Rectal smooth muscle tissue (tissue), 1 donor: ENCODE data around the gene YWHAE.
A peak's percentile ranks its signal among the peaks of the same experiment; 100 is the strongest.
"Not testable (repeated sequence)": the region's sequence is repeated elsewhere in the genome, so short reads cannot be mapped to it uniquely, and the experiment has no call there.

Source experiments
- H3K27ac ChIP-seq: one replicate; pipeline ENCODE4 v1.7.0; 2013; ENCODE audit warnings: low read depth, low read length, inconsistent platforms
- H3K27me3 ChIP-seq: one replicate; pipeline ENCODE4 v1.7.0; 2013; ENCODE audit warnings: low read length; ENCODE audit not compliant: control insufficient read depth, insufficient read depth
- H3K36me3 ChIP-seq: one replicate; pipeline ENCODE4 v1.7.0; 2013; ENCODE audit warnings: low read length; ENCODE audit not compliant: control insufficient read depth, insufficient read depth
- H3K4me1 ChIP-seq: one replicate; pipeline ENCODE4 v1.7.0; 2013; ENCODE audit warnings: low read length; ENCODE audit not compliant: control insufficient read depth, insufficient read depth
- H3K4me3 ChIP-seq: one replicate; pipeline ENCODE4 v1.7.0; 2013; ENCODE audit warnings: low read length
- H3K9ac ChIP-seq: one replicate; pipeline ENCODE4 v1.7.0; 2013; ENCODE audit warnings: low read length

The YWHAE gene

DNA sequence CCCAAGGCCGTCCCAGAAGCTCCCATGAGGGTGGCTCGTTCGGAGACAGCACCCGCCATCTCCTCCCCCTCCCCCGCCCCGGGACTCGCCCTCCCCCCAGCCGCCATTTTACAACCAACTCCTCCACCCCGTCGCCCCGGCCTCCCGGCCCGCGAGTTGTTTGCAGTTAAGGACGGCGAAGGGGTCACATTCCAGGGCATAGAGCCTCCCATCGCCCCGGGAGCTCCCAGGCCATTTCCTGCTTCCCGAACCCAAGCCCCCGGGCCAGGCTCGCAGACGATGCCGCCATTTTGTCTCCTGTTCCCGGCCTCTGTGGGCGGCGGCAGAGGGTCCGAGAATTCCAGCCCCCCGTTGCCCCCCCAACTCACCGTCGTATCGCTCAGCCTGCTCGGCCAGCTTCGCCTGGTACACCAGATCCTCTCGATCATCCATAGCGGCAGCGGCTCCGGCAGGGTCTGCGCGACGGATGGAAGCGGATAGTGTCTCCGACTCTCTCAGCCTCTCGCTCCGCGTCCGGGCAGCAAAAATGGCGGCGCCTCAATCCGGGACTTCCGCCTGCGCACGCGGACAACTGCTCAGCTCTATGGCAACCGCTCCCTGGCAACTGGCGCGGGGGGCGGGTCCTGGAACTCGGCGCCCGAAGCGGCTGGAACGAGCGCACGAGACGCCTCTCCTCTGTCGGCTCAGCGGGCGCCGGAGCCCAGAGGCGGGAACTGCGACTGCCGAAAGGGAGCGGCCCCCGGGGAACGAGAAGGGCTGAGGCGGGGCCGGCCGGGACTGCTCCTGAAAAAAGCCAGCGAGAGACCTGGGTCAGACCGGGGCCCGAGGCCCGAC is at the start of gene YWHAE:
TSS of gene YWHAE (minus strand) at position 544 of the 834 bp plus-strand sequence. CDS start at position 432, 112 bp downstream.
- peak within 1 kb of the TSS; percentile 99 for H3K4me3 ChIP-seq
- peaks cover 11% of the 10 kb centered on the region for H3K4me1 ChIP-seq
- no peaks in the 10 kb centered on the region for H3K36me3 ChIP-seq
- peak within 1 kb of the TSS; percentile 88 for H3K9ac ChIP-seq
- H3K27me3 ChIP-seq: no peaks in the 10 kb centered on the region
- H3K27ac ChIP-seq: peak within 1 kb of the TSS; percentile 99

DNA sequence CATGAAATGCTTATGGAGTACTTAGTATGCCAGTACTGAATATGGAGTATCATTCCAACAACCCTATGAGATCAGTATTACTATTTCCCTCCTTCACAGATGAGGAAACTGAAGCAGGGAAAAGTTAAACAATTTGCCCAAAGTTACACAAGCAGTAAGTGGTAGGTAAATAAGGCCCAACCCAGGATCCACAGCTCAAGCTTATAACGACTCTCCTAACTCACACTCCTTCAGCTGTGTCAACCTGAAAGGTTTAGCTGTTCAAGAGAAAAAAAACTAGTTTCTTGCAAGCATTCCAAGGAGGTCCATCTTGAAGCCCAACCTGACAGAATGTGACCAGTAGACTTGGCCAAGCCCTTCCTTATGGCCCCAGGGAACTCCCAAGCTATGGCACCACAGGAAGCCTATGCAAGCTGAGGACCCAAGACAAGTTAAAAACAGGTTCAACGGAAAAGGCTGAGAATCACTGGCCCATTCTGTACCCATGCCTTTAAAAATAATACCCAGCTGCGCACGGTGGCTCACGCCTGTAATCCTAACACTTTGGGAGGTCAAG is 49.5 kb upstream of the YWHAE start:
- peaks cover 3% of the 10 kb centered on the region for H3K4me1 ChIP-seq
- H3K27me3 ChIP-seq: no peaks in the 10 kb centered on the region
- no peaks in the 10 kb centered on the region for H3K36me3 ChIP-seq
- H3K9ac ChIP-seq: no peak overlapping the region
- H3K27ac ChIP-seq: no peak overlapping the region
- H3K4me3 ChIP-seq: no peak overlapping the region

DNA sequence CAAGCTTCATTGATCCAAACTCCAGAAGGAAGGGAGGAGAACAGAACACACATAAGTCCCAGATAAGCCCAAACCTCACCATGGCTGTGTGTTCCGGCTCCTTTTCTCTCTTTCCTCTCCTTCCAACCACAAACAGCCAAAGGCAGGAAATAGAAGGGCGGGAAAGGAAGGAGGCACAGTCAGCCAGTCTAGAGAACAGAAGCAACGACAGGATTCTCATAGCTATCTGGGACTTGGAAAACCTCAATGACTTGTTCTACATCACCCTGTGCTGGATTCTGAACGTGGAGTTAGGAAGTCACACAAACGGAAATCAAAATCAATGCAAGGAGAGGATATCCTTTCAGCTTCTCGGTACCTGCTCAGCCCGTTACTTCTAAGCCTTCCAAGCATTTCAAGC is 47.0 kb upstream of the YWHAE start:
- Histone ChIP-seq H3K27ac (no peak overlapping the region), H3K9ac (no peak overlapping the region), H3K4me1 (no peaks in the 10 kb centered on the region), H3K36me3 (no peaks in the 10 kb centered on the region), H3K4me3 (no peak overlapping the region), H3K27me3 (no peaks in the 10 kb centered on the region)

DNA sequence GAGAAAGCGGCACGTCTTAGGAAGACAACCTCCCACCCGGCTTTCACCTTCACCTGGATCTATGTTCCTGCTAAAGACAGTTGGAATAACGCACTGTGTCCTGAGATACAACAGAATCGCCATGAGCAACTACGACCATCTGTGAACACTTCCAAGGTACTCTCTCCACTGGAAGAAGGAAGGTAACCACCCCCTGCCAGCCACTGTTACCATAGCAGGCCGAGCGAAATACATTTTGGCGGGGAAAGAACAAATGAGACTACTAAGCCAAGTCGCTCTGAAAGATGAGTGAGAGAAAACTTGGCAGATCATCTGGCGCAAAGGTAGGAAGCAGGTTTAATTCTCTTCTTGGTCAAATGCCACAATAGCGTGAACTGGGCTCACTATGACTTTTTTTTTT is 46.2 kb upstream of the YWHAE start:
- Histone ChIP-seq H3K27ac (no peak overlapping the region), H3K4me1 (no peaks in the 10 kb centered on the region), H3K27me3 (no peaks in the 10 kb centered on the region), H3K4me3 (no peak overlapping the region), H3K36me3 (no peaks in the 10 kb centered on the region), H3K9ac (no peak overlapping the region)

DNA sequence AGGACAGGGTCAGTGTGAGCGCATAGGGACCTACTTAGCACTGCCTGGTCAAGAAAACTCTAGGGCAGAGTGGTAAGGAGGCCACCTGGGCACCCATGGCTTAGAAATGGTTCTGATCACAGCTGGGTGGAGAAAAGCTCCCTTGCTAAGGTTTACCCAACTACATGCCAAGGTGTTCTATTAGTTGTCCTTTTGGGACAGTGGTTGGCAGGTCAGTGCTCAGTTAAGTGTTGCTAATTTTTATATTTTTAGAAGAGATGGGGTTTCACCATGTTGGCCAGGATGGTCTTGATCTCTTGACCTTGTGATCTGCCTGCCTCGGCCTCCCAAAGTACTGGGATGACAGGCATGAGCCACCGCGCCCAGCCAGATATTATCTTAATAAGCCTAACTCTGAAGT is 45.7 kb upstream of the YWHAE start:
- H3K9ac ChIP-seq, H3K4me3 ChIP-seq, H3K27me3 ChIP-seq, H3K4me1 ChIP-seq, H3K27ac ChIP-seq, H3K36me3 ChIP-seq: not testable (repeated sequence)

DNA sequence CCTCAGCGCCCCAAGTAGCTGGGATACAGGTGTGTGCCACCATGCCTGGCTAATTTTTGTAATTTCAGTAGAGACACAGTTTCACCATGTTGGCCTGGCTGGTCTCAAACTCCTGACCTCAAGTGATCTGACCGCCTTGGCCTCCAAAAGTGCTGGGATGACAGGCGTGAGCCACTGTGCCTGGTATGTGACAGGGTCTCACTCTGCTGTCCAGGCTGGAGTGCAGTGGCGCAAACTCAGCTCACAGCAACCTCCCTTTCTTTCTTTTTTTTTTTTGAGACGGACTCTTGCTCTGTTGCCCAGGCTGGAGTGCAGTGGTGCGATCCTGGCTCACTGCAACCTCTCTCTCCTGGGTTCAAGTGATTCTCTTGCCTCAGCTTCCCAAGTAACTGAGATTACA is 42.7 kb upstream of the YWHAE start:
- not testable (repeated sequence) for H3K4me1 ChIP-seq, H3K27me3 ChIP-seq, H3K36me3 ChIP-seq, H3K27ac ChIP-seq, H3K9ac ChIP-seq, H3K4me3 ChIP-seq

DNA sequence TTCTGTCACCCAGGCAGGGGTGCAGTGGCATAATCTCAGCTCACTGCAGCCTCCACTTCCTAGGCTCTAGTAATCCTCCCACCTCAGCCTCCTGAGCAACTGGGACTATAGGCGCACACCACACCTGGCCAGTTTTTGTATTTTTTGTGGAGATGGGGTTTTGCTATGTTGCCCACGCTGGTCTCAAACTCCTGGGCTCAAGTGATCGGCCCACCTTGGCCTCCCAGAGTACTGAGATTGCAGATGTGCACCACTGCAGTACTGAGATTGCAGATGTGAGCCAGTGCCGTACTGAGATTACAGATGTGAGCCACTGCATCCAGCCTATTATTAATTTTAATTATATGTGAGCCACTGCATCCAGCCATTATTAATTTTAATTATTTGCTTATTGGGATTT is 42.2 kb upstream of the YWHAE start:
- Histone ChIP-seq H3K36me3 (no peaks in the 10 kb centered on the region), H3K4me1 (no peaks in the 10 kb centered on the region), H3K4me3 (no peak overlapping the region), H3K27ac (no peak overlapping the region), H3K9ac (no peak overlapping the region), H3K27me3 (no peaks in the 10 kb centered on the region)

DNA sequence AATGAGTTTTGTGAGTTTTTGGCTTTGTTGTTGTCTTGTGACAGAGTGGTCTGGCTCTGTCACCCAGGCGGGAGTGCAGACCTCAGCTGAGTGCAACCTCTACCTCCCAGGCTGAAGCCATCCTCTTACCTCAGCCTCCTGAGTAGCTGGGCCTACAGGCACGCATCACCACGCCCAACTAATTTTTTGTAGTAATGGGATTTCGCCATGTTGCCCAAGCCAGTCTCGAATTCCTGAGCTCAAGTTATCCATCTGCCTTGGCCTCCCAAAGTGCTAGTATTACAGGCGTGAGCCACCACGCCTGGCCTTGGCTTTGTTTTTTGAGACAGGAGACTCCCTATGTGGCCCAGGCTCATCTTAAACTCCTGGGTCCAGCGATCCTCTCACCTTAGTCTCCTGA is 40.9 kb upstream of the YWHAE start:
- H3K27me3 ChIP-seq: no peaks in the 10 kb centered on the region
- H3K36me3 ChIP-seq: peaks cover 6% of the 10 kb centered on the region
- no peak overlapping the region for H3K9ac ChIP-seq
- H3K4me3 ChIP-seq: no peak overlapping the region
- no peaks in the 10 kb centered on the region for H3K4me1 ChIP-seq
- H3K27ac ChIP-seq: no peak overlapping the region

DNA sequence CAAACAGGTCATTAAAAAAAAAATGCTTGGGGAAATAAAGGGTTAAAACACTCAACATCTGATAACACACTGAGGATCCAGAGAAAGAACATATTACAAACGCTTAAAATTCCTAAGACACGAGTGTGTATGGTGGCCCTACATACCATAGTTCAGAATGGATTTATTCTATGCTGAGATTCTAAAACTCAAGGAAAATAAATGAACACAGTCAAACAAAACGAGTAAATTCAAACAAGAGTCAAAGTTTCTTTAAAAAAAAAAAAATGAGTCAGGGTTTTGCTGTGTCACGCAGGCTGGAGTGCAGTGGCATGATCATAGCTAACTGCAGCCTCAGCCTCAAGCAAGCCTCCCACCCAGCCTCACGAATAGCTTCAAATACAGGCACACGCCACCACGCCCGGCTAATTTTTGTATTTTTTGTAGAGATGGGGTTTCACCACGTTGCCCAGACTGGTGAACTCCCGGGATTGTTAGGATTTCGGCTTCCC is 38.6 kb upstream of the YWHAE start:
- Histone ChIP-seq H3K9ac (no peak overlapping the region), H3K27ac (peak overlapping the region; percentile 30), H3K4me3 (no peak overlapping the region), H3K4me1 (no peaks in the 10 kb centered on the region), H3K36me3 (peaks cover 6% of the 10 kb centered on the region), H3K27me3 (no peaks in the 10 kb centered on the region)

DNA sequence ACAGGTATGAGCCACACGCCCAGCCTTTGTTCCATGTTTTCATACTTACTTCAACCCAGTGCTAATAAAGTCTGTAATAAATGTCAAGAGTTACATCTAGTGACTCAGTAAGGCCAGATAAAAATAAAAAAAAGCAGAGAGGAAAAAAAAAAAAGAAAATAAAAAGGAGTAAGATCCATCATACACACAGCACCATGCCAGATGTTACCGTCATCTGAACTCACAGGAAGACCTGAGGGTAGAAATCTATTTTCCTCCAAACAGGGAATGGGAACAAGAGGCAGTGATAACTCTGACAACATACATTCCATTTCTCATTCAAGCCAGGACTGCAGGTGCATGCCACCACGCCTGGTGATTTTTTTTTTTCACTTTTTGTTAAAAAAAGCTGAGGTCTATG is 35.3 kb upstream of the YWHAE start:
- H3K36me3 ChIP-seq: peaks cover 11% of the 10 kb centered on the region
- H3K27ac ChIP-seq: no peak overlapping the region
- H3K4me1 ChIP-seq: no peaks in the 10 kb centered on the region
- H3K9ac ChIP-seq: no peak overlapping the region
- no peaks in the 10 kb centered on the region for H3K27me3 ChIP-seq
- no peak overlapping the region for H3K4me3 ChIP-seq

DNA sequence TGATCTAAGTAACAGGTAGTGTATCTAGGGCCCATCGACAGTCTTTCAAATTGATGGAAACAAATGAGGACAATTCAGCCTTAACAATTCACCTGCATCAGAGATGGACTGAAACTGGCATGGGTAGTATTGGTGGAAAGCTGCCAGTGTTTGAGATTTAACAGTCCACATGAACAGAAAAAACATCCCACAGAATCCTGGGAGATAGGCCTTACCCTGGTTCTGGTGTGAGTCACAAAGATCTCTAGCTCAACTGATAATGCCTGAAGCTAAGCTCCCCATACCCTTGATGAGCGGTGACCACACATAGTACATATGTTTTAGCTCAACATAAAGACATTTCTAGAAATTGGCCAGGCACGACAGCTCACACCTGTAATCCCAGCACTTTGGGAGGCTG is 34.1 kb upstream of the YWHAE start:
- H3K27ac ChIP-seq: peak overlapping the region; percentile 54
- no peak overlapping the region for H3K9ac ChIP-seq
- no peaks in the 10 kb centered on the region for H3K27me3 ChIP-seq
- H3K36me3 ChIP-seq: peaks cover 11% of the 10 kb centered on the region
- H3K4me3 ChIP-seq: no peak overlapping the region
- no peaks in the 10 kb centered on the region for H3K4me1 ChIP-seq

DNA sequence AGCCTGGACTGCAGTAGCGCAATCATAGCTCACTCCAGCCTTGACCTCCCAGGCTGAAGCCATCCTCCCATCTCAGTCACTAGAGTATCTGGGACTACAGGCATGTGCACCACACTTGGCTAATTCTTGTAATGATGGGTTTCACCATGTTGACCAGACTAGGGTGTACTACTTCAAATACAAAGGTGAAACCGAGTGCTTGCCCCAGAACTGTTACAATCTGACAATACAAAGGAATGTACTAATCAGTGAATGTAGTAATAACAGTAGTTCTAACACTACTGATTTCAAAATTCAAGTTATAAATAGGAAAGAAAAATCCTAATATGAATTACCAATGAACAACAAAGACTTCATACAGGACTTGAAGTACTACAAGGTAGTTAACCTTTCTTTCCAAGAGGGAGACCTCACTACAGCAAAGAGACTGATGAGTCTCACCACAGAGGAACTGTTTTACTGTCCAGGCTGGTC is 31.6 kb upstream of the YWHAE start:
- H3K36me3 ChIP-seq: peaks cover 11% of the 10 kb centered on the region
- no peaks in the 10 kb centered on the region for H3K27me3 ChIP-seq
- H3K27ac ChIP-seq: no peak overlapping the region
- H3K4me1 ChIP-seq: no peaks in the 10 kb centered on the region
- H3K4me3 ChIP-seq: no peak overlapping the region
- no peak overlapping the region for H3K9ac ChIP-seq
